Activated CD4-positive, alpha-beta T cell treated with anti-CD3 and anti-CD28 coated beads, Interleukin-2, amount 50 U/mL, for 16 hours (primary cell): ENCODE results near the gene NR1I3.
A peak's percentile ranks its signal among the peaks of the same experiment; 100 is the strongest.

Experiments
- DNase-seq: peaks from one replicate; pipeline ENCODE4 v3.0.0-alpha.2; 2020

Gene NR1I3

DNA sequence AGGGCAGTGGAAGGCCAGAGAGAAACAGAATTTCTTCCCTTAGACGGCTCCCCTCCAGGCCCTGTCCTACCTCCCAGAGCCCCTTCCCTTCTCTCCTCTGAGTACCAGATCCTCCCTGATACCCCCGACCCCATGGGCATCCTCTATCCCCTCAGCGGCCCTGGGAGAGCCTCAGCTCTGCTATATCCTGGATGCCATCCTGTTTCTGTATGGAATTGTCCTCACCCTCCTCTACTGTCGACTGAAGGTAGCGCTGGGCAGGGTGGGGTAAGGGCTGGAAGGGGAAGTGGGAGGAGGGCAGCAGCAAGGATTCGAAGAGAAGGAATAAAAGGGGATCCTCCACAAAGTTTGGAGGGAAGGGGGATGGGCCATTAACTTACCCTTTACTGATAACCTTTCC, 20.2 kb downstream of the NR1I3 start:
- no peak for DNase-seq

DNA sequence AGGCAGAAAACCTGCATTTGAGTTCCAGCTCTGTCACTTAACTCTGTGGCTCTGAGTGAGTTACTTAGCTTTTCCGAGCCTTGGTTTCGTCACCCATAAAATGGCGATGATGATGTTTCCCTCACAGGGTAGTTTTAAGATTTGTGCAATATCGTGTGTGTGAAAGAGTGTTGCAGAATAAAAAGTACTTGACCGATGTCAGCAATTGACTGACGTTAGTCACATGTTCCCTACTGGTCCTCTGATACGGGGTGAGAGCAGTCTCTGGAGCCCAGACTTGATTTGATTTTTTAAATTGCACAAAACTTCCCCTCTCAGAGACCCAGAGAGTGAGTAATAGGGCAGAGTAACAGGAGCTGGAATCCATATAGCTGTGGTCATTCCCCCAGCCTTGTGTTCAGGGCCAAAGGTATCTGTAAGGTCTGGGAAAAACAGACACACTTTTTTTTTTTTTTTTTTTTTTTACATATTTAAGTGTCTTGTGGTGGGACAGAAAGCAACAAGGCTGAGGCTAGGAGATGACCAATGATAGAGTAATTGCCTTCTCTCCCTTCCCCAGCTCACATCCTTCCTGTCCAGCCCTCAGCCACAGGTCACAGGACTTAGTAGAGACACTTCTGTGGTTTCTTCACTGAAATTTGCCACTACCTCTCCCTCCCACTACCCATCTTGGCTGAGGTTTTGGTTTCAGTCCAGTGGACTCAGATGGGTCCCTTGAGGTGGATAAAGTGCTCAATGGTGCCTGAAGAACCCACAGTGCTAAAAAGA, 20.9 kb downstream of the NR1I3 start:
- DNase-seq = no peak

DNA sequence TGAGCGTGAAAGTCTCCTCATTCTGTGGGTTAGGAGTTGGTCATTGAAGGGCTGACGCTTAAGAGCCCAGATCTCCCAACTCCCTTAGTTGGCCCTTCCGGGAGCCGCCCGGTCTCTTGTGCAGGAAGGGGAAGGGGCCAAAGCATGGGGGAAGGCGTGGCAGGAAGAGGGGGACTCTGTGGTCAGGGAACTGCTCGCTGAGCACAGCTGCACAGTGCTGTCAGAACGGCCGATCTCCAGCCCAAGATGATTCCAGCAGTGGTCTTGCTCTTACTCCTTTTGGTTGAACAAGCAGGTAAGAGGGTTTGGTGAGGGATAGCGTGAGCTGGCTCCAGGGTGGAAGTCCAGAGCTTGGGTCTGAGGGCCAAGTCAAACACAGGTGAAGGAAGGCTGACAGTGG, 22.9 kb downstream of the NR1I3 start, which contains the start of gene FCER1G:
Gene FCER1G, plus strand, starts transcription at position 220 of the 400 bp plus-strand sequence. Its CDS starts 27 bp downstream, at position 247.
- DNase-seq = no peak

DNA sequence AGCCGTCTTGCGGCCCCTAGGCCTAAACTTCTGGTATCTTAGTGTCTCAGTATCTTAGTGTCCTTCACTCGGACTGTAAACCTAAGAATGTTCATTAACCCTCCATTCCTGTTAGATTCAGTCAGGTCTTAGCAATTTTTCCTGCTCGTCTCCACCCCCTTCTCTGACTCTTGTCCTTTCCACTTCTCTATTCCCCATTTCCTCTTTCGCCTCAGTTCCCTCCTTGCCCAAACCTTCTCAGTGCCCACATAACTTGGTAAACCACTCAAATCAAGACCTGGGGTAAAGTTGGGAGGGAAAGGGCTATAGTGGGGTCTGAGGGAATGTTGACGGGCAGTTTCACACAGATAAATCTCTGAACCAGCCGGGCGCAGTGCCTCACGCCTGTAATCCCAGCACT, 23.6 kb downstream of the NR1I3 start:
- no peak for DNase-seq

DNA sequence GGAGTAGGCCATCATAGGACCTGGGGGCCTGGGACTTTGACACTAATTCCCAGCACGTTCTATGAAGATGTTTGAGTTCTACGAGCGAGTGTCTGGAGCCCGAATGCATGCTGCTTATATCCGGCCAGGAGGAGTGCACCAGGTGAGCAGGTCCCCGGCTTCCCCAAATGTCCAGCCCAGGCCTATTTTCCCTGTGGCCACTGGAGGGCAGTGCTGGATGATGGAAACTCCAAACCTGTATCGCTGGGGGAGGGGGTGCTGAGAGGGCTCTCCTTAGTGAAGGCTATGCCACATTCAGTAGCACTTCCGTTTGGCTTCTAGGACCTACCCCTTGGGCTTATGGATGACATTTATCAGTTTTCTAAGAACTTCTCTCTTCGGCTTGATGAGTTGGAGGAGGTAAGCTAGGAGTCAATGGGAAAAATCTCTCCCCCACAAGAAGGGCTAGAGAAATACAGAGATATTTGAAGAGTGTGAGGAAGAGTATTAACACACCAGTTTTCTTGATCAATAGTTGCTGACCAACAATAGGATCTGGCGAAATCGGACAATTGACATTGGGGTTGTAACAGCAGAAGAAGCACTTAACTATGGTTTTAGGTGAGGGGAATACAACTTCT, 28.1 kb downstream of the NR1I3 start:
- peak; percentile 74 for DNase-seq

DNA sequence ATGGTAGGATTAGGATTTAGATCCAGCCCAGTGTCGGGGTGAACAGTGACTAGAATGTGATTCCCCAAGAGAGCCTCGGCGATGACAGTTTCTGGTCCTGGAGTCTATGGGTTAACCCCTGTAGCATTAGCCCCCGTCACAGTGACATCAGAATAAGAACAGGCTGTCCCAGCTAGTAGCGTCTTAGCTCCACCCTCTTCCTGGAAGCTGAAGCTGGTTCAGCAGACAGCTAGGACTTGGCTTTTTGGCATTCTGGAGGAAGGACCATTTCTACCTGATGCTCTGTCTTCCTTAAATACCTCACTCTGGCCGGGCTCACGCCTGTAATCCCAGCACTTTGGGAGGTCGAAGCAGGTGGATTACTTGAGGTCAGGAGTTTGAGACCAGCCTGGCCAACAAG, 30.8 kb downstream of the NR1I3 start:
- no peak for DNase-seq

DNA sequence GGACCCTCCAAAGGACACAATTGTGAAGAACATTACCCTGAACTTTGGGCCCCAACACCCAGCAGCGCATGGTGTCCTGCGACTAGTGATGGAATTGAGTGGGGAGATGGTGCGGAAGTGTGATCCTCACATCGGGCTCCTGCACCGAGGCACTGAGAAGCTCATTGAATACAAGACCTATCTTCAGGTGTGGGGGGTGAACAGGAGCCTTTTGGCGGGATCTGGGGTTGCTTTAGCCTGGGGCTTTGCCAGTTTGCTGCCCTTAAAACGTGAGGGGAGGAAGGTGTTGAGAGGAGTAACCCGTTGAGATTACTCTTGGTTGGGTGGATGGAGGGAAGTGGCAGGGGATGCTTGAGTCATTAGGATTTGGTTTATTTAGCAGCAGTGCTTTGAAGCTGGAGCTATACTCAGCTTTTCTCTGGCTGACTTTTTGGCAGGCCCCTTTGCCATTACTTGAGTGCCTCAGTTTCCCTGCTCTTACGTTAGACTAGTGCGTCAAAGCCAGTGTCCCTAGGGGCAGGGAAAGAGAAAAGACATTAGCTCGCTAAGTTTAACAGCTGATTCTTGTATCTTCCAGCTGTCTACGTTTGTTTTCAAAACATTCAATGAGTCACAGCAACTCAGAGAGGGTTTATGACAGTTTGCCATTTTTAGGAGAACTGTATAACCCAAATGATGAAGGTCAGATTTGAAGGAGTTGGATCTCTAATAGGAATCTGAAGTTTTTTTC, 31.4 kb downstream of the NR1I3 start:
- DNase-seq = no peak

DNA sequence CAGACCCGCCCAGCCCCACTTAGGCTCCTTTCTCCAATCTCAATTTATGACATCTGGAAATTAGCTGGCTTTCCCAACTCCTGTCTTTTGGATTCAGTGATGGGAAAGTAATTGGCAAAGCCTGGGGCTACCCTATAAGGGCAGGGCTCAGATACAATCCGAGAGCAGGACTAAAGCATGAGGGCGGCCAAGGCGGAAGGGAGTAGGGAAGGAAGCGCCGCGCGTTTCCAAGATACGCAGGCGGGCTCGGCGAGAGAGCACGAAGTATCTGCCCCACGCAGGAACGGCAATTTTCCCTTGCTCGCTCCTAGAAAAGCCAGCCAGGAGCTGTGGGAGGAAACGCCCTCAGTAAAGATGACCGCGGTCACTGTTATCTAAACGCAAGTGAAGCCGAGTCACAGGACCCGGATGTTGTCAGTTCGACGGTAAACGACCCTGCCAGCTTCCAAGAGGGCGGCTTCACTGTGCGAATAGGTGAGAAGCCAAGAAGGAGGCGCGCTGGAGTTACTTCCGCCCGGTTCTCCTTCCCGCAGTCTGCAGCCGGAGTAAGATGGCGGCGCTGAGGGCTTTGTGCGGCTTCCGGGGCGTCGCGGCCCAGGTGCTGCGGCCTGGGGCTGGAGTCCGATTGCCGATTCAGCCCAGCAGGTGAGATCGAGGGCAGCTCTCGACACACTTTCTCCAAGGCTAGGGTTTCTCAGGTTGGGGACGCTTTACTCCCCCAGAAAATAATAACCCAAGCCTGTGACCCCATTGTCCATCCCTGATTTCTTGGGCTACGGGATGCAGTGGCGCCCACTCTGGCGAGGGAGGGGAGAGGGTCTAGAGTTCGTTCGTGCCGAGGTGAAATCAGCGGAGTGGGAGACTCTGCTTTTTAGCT, 35.9 kb downstream of the NR1I3 start, which contains the start of gene NDUFS2:
Gene NDUFS2, plus strand, starts transcription at position 532 of the 877 bp plus-strand sequence. Its CDS starts 19 bp downstream, at position 551.
- peak; percentile 99 for DNase-seq

DNA sequence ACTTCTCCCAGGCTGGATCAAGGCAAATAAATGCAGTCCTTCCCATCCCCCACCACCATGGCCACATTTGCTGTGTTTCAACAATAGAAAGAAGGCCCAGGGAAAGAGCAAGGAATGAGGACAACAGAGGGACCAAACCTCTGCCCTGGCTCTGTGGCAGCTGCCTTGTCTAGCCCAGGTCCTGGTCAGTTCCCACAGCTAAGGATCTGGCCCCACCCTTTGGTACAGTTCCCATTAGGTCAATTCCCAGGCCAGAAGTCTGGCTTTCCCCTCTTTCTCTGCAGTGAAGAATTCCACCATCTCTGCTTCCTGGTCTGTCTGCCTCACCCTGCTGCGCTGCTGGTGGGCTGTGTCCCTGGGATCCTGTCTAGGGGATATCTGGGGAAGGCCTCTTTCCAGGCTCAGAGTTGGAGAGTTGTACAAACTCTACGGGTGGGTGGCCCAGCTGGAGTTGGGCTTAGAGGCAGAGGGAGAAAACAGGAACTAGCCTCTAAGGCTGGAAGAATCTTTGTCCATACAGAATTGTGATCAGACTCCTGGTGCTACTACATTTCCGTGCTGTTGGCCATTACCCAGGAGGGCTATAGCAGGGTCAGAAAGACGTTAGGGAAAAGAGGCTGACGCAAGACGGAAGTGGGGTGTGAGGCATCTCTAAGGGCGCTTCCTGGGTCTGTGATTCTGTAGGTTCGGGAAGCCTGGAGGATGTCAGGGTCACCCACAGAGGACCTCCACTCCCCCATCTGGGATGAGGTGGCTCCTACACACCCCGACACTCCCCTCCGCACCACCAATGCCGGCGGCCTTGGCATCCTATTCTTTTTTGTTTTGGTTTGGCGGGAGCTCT, 36.8 kb downstream of the NR1I3 start:
- no peak for DNase-seq

DNA sequence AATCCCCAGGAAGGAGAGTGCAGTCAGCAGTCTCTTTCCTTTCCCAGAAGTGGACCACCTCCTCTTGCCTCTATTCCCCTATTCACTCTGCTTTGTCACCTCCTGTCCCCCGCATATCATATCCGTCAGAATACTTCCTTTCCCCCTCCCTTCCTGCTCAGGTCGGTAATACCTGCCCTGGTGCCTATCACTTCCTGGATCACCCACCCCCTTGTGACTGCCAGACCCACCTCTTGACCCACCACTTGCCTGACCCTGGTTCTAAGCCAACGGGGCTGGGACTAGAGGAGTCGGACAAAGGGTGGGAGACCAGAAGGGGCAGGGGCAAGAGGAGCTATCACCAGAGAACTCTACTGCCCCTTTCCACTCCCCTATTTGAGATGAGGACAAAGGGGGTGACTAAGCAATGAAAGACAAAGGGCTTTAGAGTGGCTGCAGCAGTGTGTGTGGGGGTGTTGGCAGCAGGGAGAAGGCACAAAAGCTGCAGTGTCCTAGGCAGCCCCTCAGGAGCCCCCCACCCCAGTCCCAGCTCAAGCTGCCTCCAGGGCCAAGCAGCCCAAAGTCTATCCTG, 37.5 kb downstream of the NR1I3 start:
- peak; percentile 31 for DNase-seq

DNA sequence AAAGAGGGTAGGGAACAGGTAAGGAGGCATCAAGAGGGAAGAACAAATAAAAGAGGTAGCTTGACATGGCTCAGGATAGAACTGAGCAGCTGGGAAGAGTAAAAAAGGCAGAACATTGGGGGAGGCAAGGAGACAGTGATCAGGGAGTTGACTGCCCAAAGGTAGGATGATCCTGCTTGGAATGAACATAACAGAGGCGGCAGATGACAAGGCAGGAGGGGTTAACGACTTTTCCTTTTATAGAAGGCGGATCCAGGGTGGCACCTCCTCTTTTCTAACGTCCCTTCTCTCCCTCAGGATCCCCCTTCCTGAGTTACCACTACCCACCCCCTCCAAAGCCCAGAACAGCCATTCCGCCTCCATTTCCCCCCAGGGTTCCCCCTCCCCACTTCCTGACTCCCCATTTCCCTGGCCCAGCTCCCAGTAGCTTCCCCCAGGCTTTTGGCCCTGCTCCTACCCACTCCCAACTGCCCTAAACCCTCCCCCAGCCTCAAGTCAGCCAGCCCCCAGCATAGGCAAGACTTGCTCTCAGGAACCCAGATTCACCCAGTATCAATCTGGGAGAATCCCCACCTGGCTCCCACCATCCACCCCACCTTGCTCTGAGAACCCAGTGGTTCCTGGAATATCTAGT, 38.4 kb downstream of the NR1I3 start:
- no peak for DNase-seq

DNA sequence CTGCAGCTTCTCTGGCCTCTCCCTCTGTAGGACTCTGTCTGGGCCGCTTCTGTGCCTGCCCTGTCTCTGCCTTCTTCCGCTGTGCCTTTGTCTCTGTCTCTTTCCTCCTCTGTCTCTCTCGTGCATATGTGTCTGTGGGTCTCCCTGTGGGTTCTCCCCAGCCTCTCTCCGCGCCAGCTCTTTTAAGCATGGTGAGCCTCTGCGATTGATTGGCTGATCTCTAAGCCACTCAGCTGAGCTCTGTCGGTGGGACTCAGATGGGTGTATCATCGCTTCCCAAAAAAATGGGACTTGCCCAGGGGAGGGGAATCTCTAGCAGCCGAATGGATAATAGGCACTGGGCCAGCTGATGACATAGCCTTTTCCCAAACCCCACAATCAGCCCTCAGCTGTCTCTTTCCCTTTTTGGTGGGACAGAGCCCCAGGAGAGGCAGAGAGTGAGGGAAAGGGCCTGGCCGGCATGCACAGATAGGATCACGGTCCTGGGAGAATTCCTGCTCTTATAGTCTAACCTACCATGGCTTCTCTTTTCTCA, 39.0 kb downstream of the NR1I3 start, which contains the start of gene ADAMTS4:
Gene ADAMTS4, minus strand, starts transcription at position 158 of the 535 bp plus-strand sequence. CDS start 427 bp downstream, outside the sequence.
- no peak for DNase-seq

DNA sequence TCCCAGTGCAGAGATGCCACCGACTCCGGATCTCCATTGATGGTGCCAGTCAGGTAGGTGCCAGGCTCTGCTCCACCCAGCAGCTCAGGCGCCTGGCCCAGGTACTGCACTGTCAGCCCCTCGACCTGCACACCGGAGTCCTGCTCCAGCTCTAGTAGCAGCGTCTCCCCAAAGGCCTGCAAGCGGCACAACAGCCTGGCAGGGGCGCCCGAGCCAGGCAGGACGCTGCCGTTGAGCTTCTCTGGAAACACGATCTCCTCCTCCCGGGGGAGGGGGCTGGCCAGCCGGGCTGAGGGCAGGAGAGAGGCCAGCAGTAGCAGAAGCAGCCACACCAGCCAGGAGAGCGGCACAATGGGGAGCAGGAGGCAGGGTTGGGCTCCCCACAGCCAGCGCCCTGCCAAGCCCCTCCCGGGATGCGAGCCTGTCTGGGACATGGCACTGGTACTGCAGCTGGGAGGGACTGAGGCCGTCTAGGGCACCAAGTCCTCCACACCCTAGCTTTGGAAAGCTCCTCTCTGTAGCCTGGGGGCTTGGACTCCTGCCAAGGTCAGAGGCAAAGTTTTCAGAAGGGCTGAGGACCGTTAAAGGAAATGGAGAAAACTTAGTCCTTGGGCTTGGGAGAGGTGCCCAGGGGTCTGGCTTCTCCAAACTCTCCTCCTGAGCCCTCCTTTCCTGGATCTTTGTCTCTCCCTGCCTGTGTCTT, 39.7 kb downstream of the NR1I3 start:
- no peak for DNase-seq

DNA sequence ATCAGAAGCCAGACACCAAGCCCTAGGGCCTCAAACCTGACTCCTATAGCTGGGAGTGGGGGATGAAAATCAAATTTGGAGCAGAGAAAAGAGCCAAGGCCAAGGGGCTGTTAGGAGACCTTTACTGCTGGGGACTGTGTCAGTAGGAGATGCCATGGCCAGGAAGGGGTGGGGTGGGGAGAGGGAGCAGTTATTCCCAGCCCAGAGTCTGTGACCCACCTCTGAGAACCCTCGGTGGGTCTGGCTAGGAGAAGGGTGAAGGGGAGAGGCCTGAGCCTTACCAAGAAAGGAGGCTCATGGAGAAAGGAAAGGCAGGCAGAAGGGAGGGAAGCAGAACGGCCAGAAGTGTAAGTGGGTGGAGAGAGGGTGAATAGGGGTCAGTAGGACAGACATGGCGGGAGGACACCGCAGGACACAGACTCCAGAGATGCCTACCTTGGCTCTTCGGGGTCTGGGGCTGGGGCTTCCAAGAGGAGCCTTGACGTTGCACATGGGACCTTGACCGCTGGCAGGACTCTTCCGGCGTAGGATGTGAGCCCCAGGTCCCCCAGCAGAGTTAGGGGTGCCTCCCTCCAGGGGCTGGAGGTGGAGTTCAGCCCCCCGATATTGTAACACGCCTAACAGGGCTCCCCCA, 40.3 kb downstream of the NR1I3 start:
- DNase-seq = no peak

DNA sequence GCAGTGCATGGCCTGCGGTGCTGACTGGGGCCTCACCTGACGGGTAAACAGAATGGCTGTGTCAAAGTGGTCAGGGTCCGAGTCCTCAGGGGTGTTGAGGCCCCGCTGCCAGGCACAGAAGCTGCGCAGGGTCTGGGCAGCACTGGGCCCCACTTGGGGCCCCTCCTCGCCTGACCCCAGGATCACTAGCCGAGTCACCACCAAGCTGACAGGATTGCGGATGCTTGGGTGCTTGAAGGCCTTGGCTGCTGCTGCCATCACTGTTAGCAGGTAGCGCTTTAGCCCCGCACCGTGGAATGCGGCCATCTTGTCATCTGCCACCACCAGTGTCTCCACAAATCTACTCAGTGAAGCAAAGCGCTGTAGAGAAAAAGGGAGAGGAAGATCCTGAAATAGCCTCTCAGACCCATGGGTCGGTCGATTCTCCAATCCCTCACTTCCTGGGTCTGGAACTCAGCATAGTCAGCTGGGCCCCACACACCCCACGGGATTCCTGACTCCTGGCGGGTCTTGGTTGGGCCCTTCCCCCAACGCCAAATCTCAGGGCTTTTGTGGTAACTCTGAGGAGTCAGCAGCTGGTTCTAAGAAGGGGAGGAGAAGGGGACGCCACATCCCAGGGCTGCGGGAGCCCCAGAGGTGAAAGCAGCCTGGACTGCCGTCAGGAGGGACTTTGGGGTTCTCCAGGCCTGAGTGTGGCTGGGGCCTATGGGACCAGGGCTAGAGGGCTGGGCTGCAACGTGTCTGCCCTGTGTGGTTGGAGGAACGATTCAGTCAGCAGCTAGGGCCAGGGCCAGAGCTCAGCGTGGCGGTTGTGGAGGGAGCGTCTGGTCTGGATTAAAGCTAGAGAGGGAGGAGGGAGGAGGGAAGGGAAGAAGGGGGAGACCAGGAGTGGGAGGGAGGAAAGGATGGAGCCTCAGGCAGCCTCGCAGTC, 41.2 kb downstream of the NR1I3 start:
- DNase-seq = no peak

DNA sequence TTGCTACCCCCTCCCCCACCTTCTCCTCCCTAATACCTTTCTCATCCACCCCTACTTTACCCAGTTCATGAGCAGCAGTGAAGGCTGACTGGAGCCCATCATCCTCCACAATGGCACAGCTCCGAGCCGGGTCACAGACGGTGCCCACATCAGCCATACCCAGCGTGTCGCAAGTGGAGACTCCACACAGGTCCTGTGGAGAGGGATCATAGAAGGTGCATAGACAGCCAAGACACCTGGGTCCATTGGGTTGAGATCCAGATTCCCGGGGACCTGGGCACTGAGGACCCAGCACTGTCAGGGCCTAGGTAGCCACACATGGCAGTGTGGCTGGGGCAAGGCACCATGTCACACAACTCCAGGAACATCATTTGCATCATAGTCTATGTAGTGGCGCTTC, 41.9 kb downstream of the NR1I3 start:
- DNase-seq = no peak

DNA sequence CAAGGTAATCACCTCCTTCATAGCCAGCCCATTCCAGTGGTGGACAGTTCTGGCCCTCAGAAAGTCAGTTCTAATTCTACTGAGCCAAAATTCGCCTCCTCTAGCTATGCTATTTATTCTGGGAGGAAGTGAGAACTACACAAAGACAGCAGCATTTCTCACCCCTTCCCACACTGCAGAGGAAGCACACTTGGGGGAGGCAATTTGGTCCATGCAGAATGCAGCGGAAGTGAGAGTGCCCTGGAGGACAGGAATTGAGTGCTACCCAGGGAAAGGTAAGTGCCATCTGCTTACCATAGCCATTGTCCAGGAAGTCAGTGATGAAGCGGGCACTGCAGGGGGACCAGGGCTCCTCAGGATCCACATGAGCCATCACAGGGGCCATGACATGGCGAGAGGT, 42.8 kb downstream of the NR1I3 start:
- DNase-seq = no peak
